Activated naive CD4-positive, alpha-beta T cell treated with anti-CD3 and anti-CD28 coated beads, Interleukin-2, amount 50 U/mL, for 16 hours (primary cell): ENCODE measurements around the gene SMIM9.
"Not testable (repeated sequence)": the region's sequence is repeated elsewhere in the genome, so short reads cannot be mapped to it uniquely, and the experiment has no call there.

ENCODE experiments used
- DNase-seq: peaks from one replicate; pipeline ENCODE4 v3.0.0-alpha.2; 2020

The SMIM9 gene

DNA sequence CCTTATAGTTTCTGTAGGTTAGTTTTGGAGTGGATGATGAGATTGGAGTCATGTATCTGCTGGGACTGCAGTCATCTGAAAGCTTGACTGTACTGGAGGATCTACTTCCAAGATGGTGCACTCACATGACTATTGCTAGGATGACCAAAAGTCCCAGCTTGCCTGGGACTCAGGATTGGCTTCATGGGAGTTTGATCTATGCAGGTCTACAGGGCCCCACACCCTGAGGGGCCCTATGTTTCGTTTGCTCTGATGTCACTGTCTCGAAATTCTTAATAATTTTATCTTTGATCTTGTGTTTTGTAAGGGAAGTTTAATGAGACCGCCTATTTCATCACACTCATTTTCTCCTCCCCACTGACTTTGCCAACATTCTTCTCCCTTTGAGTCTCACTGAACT lies at the start of gene SMIM9:
Gene SMIM9, minus strand, starts transcription at position 101 of the 400 bp plus-strand sequence. CDS start 3,806 bp downstream, outside the sequence.
- DNase-seq = no peak

DNA sequence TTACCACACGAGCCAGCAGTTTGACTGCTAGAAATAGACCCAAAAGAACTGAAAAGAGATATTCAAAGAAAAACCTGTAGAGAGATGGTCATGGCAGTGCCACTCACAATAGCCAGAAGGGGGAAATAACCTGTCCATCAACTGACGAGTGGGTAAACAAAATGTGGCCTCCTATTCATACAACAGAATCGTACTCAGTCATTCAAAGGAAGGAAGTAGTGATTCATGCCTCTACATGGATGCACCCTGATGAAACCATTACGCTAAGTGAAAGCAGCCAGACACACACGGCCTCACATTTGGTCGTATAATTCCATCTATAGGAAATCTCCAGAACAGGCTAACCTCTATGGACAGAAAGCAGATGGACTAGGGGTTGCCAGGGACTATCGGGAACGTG lies 49.6 kb upstream of the SMIM9 start:
- DNase-seq = not testable (repeated sequence)

DNA sequence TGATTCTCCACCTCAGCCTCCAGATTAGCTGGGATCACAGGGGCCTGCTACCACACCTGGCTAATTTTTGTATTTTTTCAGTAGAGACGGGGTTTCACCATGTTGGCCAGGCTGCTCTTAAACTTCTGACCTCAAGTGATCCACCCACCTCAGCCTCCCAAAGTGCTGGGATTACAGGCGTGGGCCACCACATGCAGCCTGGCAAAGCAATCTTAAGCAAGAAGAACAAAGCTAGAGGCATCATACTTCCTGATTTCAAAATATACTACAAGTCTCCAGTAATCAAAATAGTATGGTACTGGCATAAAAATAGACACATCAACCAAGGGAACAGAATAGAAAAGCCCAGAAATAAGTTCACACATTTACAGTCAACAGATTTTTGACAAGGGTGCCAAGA lies 38.9 kb upstream of the SMIM9 start:
- DNase-seq = no peak

DNA sequence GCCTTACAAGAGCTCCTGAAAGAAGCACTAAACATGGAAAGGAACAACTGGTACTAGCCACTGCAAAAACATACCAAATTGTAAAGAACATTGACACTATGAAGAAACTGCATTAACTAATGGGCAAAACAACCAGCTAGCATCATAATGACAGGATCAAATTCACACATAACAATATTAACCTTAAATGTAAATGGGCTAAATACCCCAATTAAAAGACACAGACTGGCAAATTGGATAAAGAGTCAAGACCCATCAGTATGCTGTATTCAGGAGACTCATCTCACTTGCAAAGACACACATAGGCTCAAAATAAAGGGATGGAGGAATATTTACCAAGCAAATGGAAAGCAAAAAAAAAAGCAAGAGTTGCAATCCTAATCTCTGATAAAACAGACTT lies 34.1 kb upstream of the SMIM9 start:
- not testable (repeated sequence) for DNase-seq

DNA sequence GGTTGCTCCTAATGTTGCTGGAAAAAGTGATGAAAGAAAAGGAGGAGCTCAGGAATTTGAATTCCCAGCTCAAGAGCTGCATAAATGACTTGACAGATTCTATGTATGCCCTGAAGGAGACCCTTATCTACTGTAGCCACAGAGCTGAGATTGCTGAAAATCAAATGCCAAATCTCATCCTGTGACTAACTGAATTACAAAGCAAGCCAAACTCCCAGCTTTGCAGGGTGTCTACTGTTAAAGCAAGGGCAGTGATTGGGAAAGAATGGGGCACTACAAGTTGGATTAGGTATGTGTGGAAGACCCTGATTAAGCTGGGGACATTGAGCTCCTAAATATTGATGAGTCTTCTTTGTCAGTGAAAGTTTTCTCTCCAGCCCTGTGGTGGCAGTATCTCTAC lies 20.8 kb upstream of the SMIM9 start:
- DNase-seq = no peak

DNA sequence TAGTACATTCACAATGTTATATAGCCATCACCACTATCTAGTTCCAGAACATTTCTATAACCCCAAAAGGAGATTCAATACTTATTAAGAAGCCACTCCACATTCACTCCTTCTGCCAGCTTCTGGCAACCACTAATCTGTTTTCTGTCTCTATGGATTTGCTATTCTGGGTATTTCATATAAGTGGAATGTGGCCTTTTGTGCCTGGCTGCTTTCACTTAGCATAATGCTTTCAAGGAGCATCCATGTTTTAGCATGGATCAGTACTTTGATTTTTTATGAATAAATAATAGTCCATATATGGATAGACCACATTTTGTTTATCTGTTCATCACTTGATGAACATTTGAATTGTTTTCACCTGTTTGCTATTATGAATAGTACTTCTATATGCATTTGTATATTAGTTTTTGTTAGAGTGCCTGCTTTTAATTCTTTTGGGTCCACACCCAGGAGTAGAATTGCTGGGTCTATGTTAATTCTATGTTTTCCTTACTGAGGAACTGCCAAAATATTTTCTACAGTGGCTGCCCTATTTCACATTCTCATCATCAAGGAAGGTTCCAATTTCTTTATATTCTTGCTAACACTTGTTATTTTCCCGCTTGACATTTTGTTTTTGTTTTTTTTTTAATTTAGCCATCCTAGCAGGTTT lies 16.6 kb upstream of the SMIM9 start:
- no peak for DNase-seq

DNA sequence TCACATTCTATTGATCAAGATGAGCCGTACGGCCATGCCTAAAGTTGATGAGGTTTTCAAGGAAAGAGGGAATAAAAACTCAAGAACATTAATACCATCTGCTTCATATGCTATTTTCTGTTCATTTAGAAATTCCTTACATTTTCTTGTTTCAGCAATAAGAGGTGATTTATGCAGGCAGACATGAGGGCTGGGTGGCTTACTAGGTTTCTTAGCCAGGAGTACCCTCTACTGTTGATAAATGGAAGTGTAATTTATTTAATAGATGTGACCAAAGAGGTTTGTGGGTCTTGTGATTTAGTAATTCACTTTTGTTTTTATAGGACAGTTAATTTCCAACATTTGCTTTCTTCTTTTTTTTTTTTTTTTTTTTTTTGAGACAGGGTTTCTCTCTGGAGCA lies 6.4 kb upstream of the SMIM9 start:
- DNase-seq = no peak

DNA sequence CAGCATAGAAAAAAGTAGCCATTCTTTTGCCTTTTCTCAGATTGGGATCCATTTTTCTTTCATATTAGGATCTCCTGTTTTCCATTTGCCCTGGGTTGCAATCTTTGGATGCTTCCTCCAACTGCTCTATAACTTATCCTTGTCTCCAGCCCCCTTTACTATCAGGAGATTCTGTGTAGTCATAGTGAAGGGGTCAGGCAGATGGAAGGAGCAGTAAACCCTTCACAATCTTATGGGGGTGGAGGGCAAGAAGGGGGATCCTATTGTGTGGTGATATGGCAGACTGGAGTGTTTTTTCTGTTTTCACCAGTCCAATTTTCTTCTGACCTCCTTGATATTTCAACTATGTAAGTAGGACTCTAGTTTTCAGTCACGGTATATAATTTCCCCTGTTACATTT lies 1.7 kb upstream of the SMIM9 start:
- no peak for DNase-seq

DNA sequence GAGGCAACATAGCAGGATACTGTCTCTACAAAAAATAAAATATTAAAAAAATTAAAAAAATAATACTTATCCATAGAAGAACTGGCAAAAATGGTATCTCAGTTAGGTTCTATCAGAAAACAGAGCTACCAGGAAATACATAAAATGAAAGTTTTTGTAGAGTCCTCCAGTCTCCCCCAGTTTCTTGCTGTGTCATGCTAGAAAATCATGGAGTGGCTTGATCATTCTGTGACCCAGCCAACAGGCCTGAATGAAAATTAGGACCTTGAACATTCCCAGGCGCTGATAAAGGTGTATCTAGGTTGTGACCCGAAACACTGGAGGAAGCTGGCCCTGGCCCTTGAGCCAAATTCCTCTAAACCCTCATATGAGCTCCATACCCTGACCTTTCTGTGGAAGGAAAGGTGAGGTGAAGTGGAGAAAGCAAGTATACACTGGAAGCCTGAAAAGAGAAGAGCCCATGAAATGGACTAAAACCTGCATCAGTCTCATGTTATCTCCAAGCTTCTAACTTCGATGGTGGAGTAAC lies 652 bp downstream of the SMIM9 start:
- no peak for DNase-seq

DNA sequence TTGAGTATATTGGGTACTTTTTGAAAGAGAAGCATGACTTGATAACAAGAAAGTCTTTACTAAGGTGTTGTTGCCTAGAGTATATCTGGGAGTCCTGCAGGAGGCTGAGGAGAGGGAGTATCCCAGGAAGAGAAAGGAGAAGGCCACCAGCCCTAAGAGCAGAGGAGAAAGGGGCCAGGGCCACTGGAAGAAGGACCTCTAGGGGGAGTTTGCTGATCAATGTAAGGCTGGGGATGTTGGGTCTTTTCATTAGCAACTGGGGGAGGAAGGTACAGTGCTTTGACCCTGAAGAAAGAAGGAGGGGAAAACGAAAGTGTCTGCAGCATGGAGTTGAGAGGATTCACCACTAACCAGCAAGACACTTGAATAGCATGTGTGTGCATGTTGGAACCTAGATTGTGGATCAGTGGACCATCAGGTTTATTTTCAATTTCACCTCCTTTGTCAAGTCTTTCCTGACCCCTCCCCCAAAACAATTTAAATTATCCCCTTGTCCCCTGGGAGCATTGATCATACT lies 4.5 kb downstream of the SMIM9 start:
- DNase-seq = no peak

DNA sequence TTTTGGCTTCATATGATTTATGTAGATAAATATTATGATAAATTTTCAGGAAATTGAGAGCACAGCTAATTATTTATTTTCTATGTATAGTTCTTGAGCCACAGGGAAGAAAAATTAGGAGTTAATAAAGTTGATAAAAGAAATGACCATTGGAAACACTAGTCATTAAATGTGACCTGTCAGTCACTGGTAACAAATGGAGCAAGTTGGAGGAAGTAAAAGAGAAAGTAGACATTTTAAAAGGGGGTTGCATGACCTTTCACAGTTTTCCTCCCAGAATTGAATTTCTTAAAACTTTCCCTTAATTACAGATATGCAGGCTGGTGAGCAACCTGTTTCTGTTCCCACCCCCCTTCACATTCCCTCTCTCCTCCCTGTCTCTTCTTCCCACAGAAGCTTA lies 5.3 kb downstream of the SMIM9 start:
- no peak for DNase-seq

DNA sequence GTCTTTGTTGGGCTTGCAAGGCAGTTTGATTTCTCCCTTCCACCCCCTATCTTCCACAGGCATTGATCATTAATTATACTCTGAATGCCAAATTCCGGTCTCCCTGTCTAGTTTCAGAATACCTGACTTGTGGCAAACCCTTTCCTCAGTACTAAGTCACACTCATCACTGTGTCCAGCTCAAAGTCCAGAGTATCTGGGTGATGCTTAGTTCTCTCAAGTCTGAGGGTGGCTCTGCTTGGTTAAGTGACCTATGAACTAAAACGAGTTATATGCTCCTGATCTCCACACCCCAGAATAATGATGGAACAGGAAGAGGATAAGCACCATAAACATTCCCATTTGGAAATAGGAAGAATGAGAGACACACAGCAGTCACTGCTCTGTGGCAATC lies 6.5 kb downstream of the SMIM9 start:
- DNase-seq = no peak

DNA sequence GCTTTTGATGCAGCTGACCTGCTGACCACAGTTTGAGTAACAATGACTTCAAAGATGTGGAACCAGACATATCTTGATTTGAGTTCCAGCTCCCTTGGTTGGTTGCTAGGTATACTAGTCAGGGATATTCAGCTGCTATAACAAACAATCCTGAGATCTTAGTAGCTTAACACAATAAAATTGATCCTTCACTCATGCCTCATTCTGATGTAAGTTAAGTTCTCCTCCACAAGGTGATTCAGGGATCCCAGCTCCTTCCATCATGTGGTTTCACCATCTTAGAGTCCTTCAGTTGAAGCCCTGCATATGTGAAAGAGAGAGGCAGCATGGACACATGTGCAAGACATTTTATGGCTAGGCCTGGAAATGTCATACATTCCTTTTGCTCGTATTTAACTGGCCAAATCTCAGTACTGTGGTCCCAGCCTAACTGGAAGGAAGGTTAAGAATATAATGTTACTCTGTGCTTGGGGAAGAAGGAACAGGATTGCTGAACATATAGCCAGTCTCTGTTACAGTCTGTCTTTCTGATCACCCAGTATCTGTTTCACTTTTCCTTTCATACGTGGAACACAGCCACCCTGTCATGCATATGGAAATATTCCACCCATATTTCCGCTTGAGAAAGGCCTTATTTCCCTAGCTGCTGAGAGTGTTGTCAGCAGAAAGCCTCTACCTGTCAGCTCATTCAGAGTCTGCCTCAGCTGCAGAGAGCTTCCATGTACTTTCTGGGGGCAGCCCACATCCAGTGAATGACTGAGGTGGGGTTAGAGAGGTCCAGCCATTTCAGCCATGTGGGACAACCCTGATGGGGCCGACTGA lies 7.1 kb downstream of the SMIM9 start:
- no peak for DNase-seq

DNA sequence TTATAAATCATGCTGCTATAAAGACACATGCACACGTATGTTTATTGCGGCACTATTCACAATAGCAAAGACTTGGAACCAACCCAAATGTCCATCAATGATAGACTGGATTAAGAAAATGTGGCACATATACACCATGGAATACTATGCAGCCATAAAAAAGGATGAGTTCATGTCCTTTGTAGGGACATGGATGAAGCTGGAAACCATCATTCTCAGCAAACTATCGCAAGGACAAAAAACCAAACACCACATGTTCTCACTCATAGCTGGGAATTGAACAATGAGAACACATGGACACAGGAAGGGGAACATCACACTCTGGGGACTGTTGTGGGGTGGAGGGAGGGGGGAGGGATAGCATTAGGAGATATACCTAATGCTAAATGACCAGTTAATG lies 8.9 kb downstream of the SMIM9 start:
- not testable (repeated sequence) for DNase-seq

DNA sequence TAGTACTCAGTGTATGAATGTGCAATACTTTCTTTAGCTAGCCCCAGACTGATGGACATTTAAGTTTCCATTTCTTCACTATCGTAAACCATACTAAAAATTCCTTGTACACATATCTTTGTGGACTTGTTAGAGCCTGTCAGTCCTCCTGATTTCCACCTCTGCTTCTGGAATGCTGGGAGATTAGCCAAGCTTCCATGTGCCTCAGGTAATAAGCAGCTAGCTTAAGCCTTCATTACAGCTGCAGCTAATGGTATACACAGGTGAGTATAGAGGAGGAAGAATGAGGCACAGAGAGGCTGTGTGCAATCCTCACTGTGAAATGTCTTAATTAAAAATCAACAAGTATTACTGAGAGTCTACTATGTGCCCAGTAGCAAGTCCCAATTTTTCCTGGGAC lies 9.8 kb downstream of the SMIM9 start:
- no peak for DNase-seq

DNA sequence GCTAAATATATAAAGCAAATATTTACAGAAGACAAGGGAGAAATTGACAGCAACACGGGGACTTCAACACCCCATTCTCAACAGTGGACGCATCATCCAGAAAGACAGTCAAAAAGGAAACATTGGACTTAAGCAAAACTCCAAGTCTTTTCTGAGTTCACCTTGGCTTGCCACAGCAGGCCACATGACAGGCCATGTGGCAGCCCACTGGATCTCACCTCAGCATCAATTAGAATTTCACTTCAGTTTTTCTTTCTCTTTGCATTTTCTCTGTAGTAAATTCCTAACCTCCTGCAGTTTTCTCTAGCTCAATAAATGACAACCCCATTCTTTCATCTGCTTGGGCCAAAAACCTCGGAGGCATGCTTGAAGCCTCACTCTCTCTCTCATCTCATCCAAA lies 12.4 kb downstream of the SMIM9 start:
- no peak for DNase-seq

DNA sequence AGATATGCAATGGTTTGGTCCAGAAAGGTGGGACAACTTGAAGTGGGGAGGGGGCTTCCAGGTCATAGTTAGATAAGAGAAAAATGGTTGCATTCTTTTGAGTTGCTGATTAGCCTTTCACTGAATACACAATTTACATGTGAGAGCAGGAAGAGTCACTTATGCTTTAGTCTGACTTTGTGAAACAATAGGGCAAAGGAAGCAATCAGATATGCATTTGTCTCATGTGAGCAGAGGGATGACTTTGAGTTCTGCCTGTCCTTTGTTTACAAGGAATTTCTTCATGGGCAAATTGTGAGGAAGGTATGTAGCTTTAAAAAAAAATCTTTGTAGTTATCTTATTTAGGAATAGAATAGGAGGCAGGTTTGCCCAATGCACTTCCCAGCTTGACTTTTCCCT lies 12.9 kb downstream of the SMIM9 start:
- DNase-seq = no peak

DNA sequence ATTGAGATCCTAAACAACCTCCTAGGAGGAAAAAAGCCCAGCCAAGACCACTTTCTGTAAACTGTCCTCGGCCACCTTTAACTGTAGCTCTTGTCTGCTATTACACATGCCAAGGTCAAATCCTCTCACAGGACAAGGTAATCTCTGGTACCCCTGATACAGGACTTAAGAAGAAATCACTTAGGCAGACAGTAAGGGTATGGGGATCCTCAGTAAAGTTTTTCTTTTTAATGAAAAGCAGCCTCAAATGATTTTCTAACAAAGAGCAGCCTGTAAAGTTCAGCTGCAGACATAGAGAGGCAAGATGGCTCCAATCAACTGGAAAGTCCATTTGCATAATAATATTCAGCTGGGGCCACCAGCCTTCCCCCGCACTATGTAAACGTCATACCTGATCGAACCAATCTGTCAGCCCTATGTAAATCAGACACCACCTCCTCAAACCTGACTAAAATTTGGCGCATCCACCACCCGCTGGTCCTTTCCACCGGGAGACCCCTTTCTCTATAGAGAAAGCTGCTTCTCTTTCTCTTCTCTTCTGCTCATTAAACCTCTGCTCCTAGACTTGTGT lies 14.6 kb downstream of the SMIM9 start:
- DNase-seq = no peak

DNA sequence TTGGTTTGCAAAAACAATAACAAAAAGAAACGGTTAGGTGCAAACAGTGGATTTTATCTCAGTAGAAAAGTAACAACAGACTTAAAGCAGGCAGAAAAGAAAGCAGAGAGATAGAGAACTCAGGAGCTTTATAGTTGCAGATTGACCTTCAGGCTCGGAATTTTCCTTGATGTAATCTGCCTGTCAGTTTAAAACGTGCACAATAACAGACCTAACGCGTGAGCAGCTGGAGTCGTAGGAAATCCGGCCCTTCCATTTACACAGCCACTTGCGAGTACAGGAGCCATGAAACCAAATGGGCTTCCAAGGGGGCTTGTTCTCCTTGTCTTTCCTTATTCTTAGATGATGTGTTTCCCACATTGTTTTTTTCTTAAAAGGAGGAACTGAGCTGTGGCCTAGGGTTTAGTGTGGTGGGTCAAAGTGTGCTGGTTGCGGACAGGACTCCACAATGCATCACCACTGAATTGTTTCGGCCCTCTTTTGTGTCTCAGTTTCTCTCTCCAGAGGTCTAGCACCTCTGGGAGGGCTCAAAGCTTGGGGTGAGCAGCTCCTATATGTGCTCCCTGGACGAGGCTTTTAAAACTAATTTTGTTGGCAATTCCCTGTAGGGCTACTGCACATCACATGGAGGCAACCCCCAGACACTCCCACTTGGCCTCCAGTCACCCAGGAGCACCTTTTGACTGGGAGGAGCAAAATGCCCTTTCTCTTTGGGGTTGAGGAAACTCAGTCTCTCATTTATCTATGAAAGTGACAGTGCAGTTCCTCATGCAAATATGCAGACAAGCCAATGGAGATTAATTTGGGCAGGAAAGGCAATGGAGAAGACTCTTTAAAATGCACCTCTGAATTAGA lies 15.3 kb downstream of the SMIM9 start:
- no peak for DNase-seq

DNA sequence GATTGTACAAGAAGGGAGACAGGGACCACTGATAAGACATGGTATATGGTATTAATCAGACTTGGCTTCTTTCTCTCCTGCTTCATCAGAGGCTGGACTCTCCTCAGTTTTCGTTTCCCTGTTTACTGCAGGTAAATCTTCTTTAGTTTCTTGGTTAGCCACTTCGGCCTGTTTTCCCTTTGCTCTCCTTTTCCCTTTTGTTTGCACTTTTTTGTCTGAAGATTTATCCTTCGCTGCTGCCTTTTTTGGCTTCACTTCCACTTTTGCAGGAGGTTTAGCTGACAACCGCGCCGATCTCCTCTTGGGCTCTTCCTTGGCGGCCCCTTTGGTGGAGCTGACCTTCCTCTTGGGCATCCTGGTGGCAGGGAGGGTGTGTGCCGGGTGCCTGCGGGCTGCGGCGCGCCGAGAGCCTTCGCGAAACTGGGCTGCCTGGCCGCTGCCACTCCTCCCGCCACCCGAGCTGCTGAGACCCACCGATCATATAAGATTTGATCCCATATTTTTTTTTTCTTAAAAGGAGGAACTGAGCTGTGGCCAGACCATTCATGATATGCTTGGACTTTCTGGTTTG lies 17.3 kb downstream of the SMIM9 start:
- DNase-seq = not testable (repeated sequence)

DNA sequence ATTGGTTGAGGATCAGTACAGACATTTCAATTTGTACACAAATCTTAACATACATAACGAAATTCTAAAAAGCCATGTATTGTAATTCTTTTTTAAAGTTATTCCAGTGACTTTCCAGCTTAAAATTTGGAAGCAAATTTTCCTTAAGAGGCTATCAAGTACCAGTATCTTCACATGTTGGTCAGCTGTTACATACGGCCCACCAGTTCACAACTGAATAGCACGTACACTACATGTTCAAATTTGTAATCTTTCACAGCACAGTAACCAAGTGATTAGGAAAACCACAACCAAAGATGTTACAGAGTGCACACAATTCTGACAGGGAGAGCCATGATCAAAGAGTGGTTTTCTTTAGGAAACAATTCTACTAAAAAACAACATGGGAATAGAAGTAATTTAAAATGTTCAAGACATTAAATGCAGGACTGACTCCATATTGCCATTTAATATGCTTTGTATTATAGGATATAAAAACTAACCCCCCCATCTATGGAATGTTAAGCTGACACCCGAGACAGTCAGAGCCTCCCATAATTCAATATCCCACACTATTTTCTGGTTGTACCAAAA lies 18.1 kb downstream of the SMIM9 start:
- DNase-seq = not testable (repeated sequence)

DNA sequence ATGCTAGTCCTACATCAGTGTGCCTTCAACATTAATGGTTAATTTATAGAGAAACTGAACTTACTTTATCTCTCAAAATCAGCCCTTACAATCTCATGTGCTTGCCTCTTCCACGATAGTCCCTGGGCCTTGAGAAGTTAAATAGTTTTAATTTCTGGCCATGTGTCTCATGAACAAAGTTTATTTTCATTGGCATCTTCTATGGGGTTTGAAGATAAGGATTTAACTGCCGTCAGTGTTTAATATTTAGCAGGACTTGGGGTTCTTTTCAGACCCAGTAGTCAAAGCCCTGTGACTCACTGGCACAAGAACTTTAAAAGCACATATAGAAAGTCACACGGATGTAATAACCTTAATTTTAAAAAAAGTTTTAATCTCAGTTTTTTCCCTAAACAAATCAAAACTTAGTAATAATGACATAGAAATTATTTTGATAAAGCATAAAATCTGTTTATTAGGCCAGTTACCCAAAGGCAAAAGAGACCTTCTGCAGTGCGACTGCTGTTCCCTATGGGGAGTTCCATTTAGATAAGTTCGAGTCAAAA lies 19.1 kb downstream of the SMIM9 start:
- no peak for DNase-seq
